Measurements from ENCODE around the gene ST6GAL1. TPM values are rescaled to one million over a fixed set of nuclear protein-coding genes. Genes with fewer than 3 reads are reported as not detected.

ST6GAL1 gene
- total and polyA plus RNA-seq, 7 experiments from 2014 or later: 115 to 313 (median 214) TPM

DNA sequence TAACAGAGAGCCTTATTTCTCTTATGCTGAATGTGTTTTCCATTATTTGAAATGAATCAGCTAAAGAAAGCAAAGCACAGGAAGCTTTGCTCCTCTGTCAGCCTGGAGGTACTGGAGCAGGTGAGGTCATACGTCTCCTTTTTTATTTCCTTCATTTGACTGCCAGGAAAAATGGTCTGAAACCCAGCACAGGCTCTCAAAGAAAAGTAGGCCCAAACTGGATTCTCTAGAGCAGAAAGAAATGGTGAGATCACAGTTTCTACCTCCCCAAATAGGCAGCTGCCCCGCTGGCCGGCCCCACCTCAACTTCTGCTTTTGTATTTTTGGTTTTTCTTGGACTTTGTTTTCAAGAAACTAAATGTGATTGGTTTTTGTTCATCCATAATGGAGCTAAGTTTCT, 113.9 kb downstream of the ST6GAL1 start:
- peak overlapping the region; percentile 28 to 99 (median 89) for H3K27ac Mint-ChIP-seq
- ChIA-PET CTCF (interaction anchor here (0.6 to 1.0 kb wide), 4 partner anchors 14 to 195 kb away, joined by 3 to 5 read pairs (median 3); no protein-coding TSS in a partner anchor), POLR2A (interaction anchor here (0.6 to 14.8 kb wide), 7 partner anchors 10 to 112 kb away, joined by 3 to 226 read pairs (median 3); no protein-coding TSS in a partner anchor)
- Histone ChIP-seq H3K9me3 (ENCODE audit: control insufficient read depth in 2 of 3, low read length in 3 of 3) (no peaks in the 10 kb centered on the region), H3K4me3 (ENCODE audit: low read length) (no peak overlapping the region), H3K27me3 (ENCODE audit: control insufficient read depth in 2 of 2, insufficient read depth in 2 of 2, low read length in 2 of 2) (no peaks in the 10 kb centered on the region), H3K36me3 (ENCODE audit: control insufficient read depth in 2 of 3, insufficient read depth in 3 of 3, low read length in 3 of 3) (peaks cover 5 to 63% (median 36%) of the 10 kb centered on the region in 3 experiments), H3K27ac (ENCODE audit: low read depth, low read length) (peak overlapping the region; percentile 49), H3K4me1 (ENCODE audit: control insufficient read depth in 2 of 2, insufficient read depth in 2 of 2, low read length in 2 of 2) (peaks cover 41 to 72% of the 10 kb centered on the region in 2 donors)
- H3K4me1 Mint-ChIP-seq: peaks cover 64 to 99% (median 93%) of the 10 kb centered on the region in 7 donors
- no peak for ATAC-seq
- H3K36me3 Mint-ChIP-seq: peaks cover 36 to 86% (median 78%) of the 10 kb centered on the region in 5 donors
- intact Hi-C loops (cut with micrococcal nuclease): loop anchor here (5.0 kb wide), 4 partner anchors 37 to 262 kb away; partner anchors contain the start of genes EIF4A2 (in 1 of the 2) and RPL39L (in 1 of the 2)
- peaks cover 0 to 9% (median 1%) of the 10 kb centered on the region in 11 donors for H3K9me3 Mint-ChIP-seq
- no peak for DNase-seq
- H3K4me3 Mint-ChIP-seq: peak overlapping the region; percentile 46 to 87 (median 72)
- H3K27me3 Mint-ChIP-seq: no peaks in the 10 kb centered on the region

DNA sequence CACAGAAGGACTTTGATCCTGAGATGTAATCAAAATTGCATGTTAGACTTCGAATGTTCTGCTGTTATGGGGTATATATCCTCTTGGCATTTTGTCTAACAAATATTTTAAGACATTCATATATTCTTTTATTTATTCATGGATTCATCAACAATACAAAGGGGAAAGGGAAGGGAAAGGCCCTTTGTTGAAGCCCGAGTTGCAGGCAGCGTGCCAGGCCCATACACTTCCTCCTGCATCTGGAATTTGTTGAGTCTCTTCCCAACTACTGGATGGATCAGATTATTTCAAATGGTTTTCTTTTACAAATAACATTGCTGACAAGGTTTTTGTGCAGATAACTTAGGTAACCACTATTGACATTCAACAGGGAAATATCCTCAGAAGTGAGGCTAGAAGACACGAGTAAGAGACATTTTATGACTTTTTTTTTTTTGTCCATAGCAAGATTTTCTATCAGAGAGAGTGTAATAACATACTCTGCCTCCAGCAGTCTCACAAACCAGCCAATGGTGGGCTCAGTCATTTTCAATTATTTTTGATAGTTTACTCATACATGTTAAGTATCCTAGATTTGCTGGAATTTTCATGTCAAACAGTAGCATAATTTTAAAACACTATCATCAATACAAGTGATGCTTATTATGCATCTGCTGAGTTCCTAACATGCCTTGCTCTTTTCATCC, 114.7 kb downstream of the ST6GAL1 start:
- no peak for ATAC-seq
- CTCF ChIA-PET: interaction anchor here (0.6 to 1.0 kb wide), 6 partner anchors 14 to 196 kb away, joined by 3 to 10 read pairs (median 4); no protein-coding TSS in a partner anchor

DNA sequence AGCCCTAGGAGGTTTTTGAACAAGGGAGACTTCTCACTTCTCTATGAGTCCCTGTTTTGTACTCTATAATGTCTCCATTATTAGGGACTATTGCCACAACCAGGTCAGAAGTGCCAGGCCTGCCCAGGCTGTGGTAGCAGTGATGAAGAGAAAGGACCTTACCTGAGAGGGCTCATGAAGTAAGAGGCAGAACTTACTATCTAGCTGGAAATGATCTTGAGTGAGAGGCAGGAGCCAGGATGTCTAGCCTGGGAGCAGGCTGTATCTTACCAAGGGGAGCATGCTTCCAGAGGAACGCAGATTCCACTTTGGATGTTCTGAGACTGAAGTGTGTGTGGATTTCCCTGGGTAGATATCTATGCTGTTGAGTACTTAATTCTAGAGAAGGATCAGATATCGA, 115.7 kb downstream of the ST6GAL1 start:
- ATAC-seq: no peak

More for the DNA sequence above, 114.7 kb downstream of the ST6GAL1 start:
- Histone ChIP-seq H3K4me1 (ENCODE audit: control insufficient read depth in 2 of 2, insufficient read depth in 2 of 2, low read length in 2 of 2) (peaks cover 39 to 72% of the 10 kb centered on the region in 2 donors), H3K27ac (ENCODE audit: low read depth, low read length) (peak overlapping the region; percentile 49), H3K36me3 (ENCODE audit: control insufficient read depth in 2 of 3, insufficient read depth in 3 of 3, low read length in 3 of 3) (peaks cover 5 to 63% (median 35%) of the 10 kb centered on the region in 3 experiments), H3K27me3 (ENCODE audit: control insufficient read depth in 2 of 2, insufficient read depth in 2 of 2, low read length in 2 of 2) (no peaks in the 10 kb centered on the region), H3K9me3 (ENCODE audit: control insufficient read depth in 2 of 3, low read length in 3 of 3) (no peaks in the 10 kb centered on the region), H3K4me3 (ENCODE audit: low read length) (no peak overlapping the region)
- intact Hi-C loops (cut with micrococcal nuclease): loop anchor here (5.0 kb wide), 4 partner anchors 38 to 263 kb away; partner anchors contain the start of genes EIF4A2 (in 1 of the 2) and RPL39L (in 1 of the 2)
- peak overlapping the region; percentile 28 to 99 (median 71) for H3K27ac Mint-ChIP-seq
- no peak for DNase-seq
- H3K27me3 Mint-ChIP-seq: no peaks in the 10 kb centered on the region
- peaks cover 41 to 86% (median 80%) of the 10 kb centered on the region in 5 donors for H3K36me3 Mint-ChIP-seq
- H3K9me3 Mint-ChIP-seq: peaks cover 0 to 9% (median 0%) of the 10 kb centered on the region in 11 donors
- POLR2A ChIA-PET: interaction anchor here (0.6 to 14.8 kb wide), 3 partner anchors 11 to 83 kb away, joined by 3 to 226 read pairs (median 3); no protein-coding TSS in a partner anchor
- H3K4me3 Mint-ChIP-seq: peak overlapping the region; percentile 3 to 87 (median 65)
- peaks cover 68 to 99% (median 93%) of the 10 kb centered on the region in 7 donors for H3K4me1 Mint-ChIP-seq

DNA sequence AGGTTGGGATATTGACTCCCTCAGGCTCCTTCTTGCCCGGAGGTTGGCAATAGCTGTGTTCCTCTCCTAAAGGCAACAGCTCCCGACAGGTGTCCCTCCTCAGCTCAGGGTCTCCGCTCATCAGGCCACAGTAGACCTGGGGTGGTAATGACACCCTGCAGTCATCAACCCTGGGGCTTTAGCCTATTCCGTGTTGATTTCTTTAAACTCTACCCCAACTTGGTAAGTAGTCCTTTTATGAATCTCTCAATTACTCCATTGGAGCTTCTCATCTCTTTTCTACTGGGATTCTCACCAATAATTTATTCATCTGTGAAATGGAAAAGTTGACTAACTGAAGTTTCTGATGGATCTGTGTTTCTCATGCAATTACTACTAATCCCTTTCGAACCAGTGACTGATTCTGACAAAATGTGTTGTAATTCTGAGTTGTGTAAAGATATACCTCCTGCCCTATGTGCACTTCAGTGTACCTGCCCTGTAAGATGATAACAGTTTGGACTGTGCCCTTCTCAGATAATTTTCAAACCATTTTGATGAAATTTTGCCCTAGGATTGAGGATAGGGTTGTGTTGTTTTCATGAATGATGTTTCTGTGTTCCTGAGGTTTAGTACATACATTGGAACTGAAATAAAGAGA, 119.3 kb downstream of the ST6GAL1 start:
- DNase-seq (no peak), ATAC-seq (no peak)
- H3K4me1 ChIP-seq (ENCODE audit: control insufficient read depth in 2 of 2, insufficient read depth in 2 of 2, low read length in 2 of 2): peaks cover 5 to 39% of the 10 kb centered on the region in 2 donors
- H3K9me3 ChIP-seq (ENCODE audit: control insufficient read depth in 2 of 3, low read length in 3 of 3): no peaks in the 10 kb centered on the region
- Mint-ChIP-seq H3K27me3 (no peaks in the 10 kb centered on the region), H3K9me3 (peaks cover 0 to 32% (median 15%) of the 10 kb centered on the region in 11 donors), H3K4me3 (peak overlapping the region in 9 of 10 donors; percentile 10 to 87 (median 29)), H3K4me1 (peaks cover 55 to 87% (median 68%) of the 10 kb centered on the region in 7 donors), H3K36me3 (peaks cover 54 to 92% (median 87%) of the 10 kb centered on the region in 5 donors), H3K27ac (peak overlapping the region in 8 of 9 donors; percentile 30 to 99 (median 61))
- CTCF ChIA-PET: interaction anchor here (0.6 to 2.0 kb wide), 3 partner anchors 64 to 199 kb away, joined by 3 to 6 read pairs (median 5); no protein-coding TSS in a partner anchor
- intact Hi-C loops (cut with micrococcal nuclease): no loop called here
- POLR2A ChIA-PET: interaction anchor here (0.7 to 2.4 kb wide), 8 partner anchors 8 to 69 kb away, joined by 3 to 24 read pairs (median 4); no protein-coding TSS in a partner anchor
- H3K27me3 ChIP-seq (ENCODE audit: control insufficient read depth in 2 of 2, insufficient read depth in 2 of 2, low read length in 2 of 2): no peaks in the 10 kb centered on the region
- H3K4me3 ChIP-seq (ENCODE audit: low read length): no peak overlapping the region
- H3K27ac ChIP-seq (ENCODE audit: low read depth, low read length): peak overlapping the region; percentile 57
- H3K36me3 ChIP-seq (ENCODE audit: control insufficient read depth in 2 of 3, insufficient read depth in 3 of 3, low read length in 3 of 3): peaks cover 21 to 65% (median 33%) of the 10 kb centered on the region in 3 experiments

More for the DNA sequence above, 115.7 kb downstream of the ST6GAL1 start:
- Mint-ChIP-seq H3K27ac (peak overlapping the region; percentile 16 to 99 (median 81)), H3K9me3 (peaks cover 0 to 9% (median 0%) of the 10 kb centered on the region in 11 donors), H3K27me3 (no peaks in the 10 kb centered on the region), H3K4me1 (peaks cover 70 to 99% (median 93%) of the 10 kb centered on the region in 7 donors), H3K4me3 (peak overlapping the region; percentile 17 to 87 (median 54)), H3K36me3 (peaks cover 37 to 86% (median 80%) of the 10 kb centered on the region in 5 donors)
- no peaks in the 10 kb centered on the region for H3K9me3 ChIP-seq (ENCODE audit: control insufficient read depth in 2 of 3, low read length in 3 of 3)
- H3K27ac ChIP-seq (ENCODE audit: low read depth, low read length): no peak overlapping the region
- H3K4me3 ChIP-seq (ENCODE audit: low read length): no peak overlapping the region
- H3K27me3 ChIP-seq (ENCODE audit: control insufficient read depth in 2 of 2, insufficient read depth in 2 of 2, low read length in 2 of 2): no peaks in the 10 kb centered on the region
- ChIA-PET POLR2A (interaction anchor here (0.6 to 14.8 kb wide), 4 partner anchors 9 to 115 kb away, joined by 3 to 226 read pairs (median 3); no protein-coding TSS in a partner anchor), CTCF (interaction anchor here (0.5 to 1.1 kb wide), 5 partner anchors 19 to 144 kb away, joined by 3 to 10 read pairs (median 4); no protein-coding TSS in a partner anchor)
- peaks cover 8 to 63% (median 33%) of the 10 kb centered on the region in 3 experiments for H3K36me3 ChIP-seq (ENCODE audit: control insufficient read depth in 2 of 3, insufficient read depth in 3 of 3, low read length in 3 of 3)
- DNase-seq: no peak
- intact Hi-C loops (cut with micrococcal nuclease): no loop called here
- H3K4me1 ChIP-seq (ENCODE audit: control insufficient read depth in 2 of 2, insufficient read depth in 2 of 2, low read length in 2 of 2): peaks cover 30 to 72% of the 10 kb centered on the region in 2 donors

DNA sequence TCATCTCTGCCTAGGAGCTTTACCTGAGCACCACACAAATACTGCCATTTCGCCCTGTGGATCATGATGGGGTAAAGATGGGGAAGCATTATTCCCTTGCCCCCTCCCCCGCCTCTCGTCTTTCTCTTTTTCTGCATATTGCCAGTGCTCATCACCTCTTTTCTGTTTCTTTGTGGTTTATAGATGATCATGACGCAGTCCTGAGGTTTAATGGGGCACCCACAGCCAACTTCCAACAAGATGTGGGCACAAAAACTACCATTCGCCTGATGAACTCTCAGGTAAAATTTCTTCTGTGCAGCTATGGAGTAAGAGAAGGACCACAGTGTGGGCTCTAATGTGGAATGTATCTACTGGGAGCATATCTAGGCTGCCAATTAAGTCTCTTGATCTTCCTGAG, 120.7 kb downstream of the ST6GAL1 start:
- no peaks in the 10 kb centered on the region for H3K9me3 ChIP-seq (ENCODE audit: control insufficient read depth in 2 of 3, low read length in 3 of 3)
- CTCF ChIA-PET: no interaction called here
- peak overlapping the region; percentile 32 for H3K27ac ChIP-seq (ENCODE audit: low read depth, low read length)
- H3K36me3 Mint-ChIP-seq: peaks cover 55 to 94% (median 90%) of the 10 kb centered on the region in 5 donors
- DNase-seq (no peak), ATAC-seq (no peak)
- no peaks in the 10 kb centered on the region for H3K27me3 Mint-ChIP-seq
- peaks cover 52 to 87% (median 61%) of the 10 kb centered on the region in 7 donors for H3K4me1 Mint-ChIP-seq
- POLR2A ChIA-PET: interaction anchor here (0.5 to 2.4 kb wide), 5 partner anchors 11 to 32 kb away, joined by 3 to 24 read pairs (median 5); no protein-coding TSS in a partner anchor
- peaks cover 19 to 62% (median 21%) of the 10 kb centered on the region in 3 experiments for H3K36me3 ChIP-seq (ENCODE audit: control insufficient read depth in 2 of 3, insufficient read depth in 3 of 3, low read length in 3 of 3)
- no peaks in the 10 kb centered on the region for H3K27me3 ChIP-seq (ENCODE audit: control insufficient read depth in 2 of 2, insufficient read depth in 2 of 2, low read length in 2 of 2)
- H3K4me3 Mint-ChIP-seq: peak overlapping the region in 4 of 10 donors; percentile 25 to 87 (median 46)
- peaks cover 0 to 47% (median 28%) of the 10 kb centered on the region in 11 donors for H3K9me3 Mint-ChIP-seq
- H3K4me1 ChIP-seq (ENCODE audit: control insufficient read depth in 2 of 2, insufficient read depth in 2 of 2, low read length in 2 of 2): peaks cover under 1 to 26% of the 10 kb centered on the region in 2 donors
- intact Hi-C loops (cut with micrococcal nuclease): loop anchor here in 1 of 2 donors (1.0 kb wide), 1 partner anchor 10 kb away; no protein-coding TSS in a partner anchor
- peak overlapping the region; percentile 29 to 99 (median 67) for H3K27ac Mint-ChIP-seq
- no peak overlapping the region for H3K4me3 ChIP-seq (ENCODE audit: low read length)
